WTC11 (cell line): ENCODE results near the gene THBS2.

Experiments used
- FOXJ3 ChIP-seq: sonication (generic); formaldehyde crosslinking; IDR thresholded peaks from 2 replicates; pipeline ENCODE4 v1.9.0; 2021; ENCODE audit warnings: missing genetic modification reagents, mild to moderate bottlenecking, borderline replicate concordance
- KAT7 ChIP-seq: sonication (generic); formaldehyde crosslinking; IDR thresholded peaks from 2 replicates; pipeline ENCODE4 v1.8.1; 2023; ENCODE audit warnings: missing genetic modification reagents, mild to moderate bottlenecking, borderline replicate concordance
- SMAD3 ChIP-seq: sonication (generic); formaldehyde crosslinking; IDR thresholded peaks from 2 replicates; pipeline ENCODE4 v1.8.0; 2022; ENCODE audit warnings: missing genetic modification reagents, mild to moderate bottlenecking, borderline replicate concordance
- ZNF512 ChIP-seq: sonication (generic); formaldehyde crosslinking; IDR thresholded peaks from 2 replicates; pipeline ENCODE4 v1.8.1; 2022; ENCODE audit warnings: missing genetic modification reagents, borderline replicate concordance
- TF ChIP-seq, protein P1 (sequence below): sonication (generic); formaldehyde crosslinking; conservative IDR thresholded peaks from 2 replicates; pipeline ENCODE4 v1.8.1; 2023; ENCODE audit warnings: mild to moderate bottlenecking, low read depth, missing genetic modification reagents, moderate library complexity
- TF ChIP-seq, protein P2 (sequence below): fragments of 200-600 bp; IDR thresholded peaks from 2 replicates; pipeline ENCODE4 v1.8.0; 2022; ENCODE audit warnings: antibody characterized with exemption
- TF ChIP-seq, protein P3 (sequence below): fragments of 250-450 bp; sonication (Bioruptor Pico); conservative IDR thresholded peaks from 2 replicates; pipeline ENCODE4 v1.9.0; 2021; ENCODE audit warnings: mild to moderate bottlenecking

- TF ChIP-seq, protein P1, sequence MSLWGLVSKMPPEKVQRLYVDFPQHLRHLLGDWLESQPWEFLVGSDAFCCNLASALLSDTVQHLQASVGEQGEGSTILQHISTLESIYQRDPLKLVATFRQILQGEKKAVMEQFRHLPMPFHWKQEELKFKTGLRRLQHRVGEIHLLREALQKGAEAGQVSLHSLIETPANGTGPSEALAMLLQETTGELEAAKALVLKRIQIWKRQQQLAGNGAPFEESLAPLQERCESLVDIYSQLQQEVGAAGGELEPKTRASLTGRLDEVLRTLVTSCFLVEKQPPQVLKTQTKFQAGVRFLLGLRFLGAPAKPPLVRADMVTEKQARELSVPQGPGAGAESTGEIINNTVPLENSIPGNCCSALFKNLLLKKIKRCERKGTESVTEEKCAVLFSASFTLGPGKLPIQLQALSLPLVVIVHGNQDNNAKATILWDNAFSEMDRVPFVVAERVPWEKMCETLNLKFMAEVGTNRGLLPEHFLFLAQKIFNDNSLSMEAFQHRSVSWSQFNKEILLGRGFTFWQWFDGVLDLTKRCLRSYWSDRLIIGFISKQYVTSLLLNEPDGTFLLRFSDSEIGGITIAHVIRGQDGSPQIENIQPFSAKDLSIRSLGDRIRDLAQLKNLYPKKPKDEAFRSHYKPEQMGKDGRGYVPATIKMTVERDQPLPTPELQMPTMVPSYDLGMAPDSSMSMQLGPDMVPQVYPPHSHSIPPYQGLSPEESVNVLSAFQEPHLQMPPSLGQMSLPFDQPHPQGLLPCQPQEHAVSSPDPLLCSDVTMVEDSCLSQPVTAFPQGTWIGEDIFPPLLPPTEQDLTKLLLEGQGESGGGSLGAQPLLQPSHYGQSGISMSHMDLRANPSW (CRISPR knock-in tag), result no peak
- TF ChIP-seq KAT7 (CRISPR knock-in tag) (no peak), ZNF512 (CRISPR knock-in tag) (no peak), FOXJ3 (no peak), SMAD3 (no peak)
- TF ChIP-seq, protein P2, sequence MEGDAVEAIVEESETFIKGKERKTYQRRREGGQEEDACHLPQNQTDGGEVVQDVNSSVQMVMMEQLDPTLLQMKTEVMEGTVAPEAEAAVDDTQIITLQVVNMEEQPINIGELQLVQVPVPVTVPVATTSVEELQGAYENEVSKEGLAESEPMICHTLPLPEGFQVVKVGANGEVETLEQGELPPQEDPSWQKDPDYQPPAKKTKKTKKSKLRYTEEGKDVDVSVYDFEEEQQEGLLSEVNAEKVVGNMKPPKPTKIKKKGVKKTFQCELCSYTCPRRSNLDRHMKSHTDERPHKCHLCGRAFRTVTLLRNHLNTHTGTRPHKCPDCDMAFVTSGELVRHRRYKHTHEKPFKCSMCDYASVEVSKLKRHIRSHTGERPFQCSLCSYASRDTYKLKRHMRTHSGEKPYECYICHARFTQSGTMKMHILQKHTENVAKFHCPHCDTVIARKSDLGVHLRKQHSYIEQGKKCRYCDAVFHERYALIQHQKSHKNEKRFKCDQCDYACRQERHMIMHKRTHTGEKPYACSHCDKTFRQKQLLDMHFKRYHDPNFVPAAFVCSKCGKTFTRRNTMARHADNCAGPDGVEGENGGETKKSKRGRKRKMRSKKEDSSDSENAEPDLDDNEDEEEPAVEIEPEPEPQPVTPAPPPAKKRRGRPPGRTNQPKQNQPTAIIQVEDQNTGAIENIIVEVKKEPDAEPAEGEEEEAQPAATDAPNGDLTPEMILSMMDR, result no peak
- TF ChIP-seq, protein P3, sequence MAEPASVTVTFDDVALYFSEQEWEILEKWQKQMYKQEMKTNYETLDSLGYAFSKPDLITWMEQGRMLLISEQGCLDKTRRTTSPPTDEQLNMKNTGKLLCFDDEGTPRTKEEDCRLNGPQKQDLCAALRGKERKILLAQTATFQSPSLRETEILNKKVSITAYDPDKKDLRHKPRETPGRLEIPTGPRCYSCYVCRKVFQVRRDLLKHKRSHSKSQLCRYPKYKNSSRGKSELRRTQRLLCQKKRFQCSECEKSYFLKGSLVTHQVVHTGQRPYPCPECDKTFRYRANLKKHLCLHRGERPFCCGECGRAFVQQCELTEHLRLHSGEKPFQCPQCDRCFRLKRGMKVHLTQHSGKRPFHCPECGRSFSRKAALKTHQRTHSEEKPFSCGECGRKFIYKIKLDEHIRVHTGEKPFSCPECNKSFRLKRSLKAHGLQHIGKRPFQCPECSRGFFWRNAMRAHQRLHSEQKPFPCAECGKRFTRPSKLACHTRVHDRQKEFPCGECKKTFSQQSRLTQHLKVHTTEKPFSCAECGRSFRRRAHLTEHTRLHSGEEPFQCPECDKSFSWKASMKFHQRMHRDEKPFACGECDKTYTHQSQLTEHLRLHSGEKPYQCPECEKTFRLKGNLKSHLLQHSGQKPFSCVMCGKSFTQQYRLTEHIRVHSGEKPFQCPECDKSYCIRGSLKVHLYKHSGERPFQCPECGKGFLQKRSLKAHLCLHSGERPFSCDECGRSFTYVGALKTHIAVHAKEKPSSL (CRISPR knock-in tag), result no peak
Measured at GRCh38 chr6:169220068-169220964, 33.3 kb downstream of the THBS2 start.
